Measurements from ENCODE around the gene FBXO27. TPM values are rescaled to one million over a fixed set of nuclear protein-coding genes. Genes with fewer than 3 reads are reported as not detected.

The FBXO27 gene
- total RNA-seq, 1 donor from 2014 or later, result 20.9 TPM

DNA sequence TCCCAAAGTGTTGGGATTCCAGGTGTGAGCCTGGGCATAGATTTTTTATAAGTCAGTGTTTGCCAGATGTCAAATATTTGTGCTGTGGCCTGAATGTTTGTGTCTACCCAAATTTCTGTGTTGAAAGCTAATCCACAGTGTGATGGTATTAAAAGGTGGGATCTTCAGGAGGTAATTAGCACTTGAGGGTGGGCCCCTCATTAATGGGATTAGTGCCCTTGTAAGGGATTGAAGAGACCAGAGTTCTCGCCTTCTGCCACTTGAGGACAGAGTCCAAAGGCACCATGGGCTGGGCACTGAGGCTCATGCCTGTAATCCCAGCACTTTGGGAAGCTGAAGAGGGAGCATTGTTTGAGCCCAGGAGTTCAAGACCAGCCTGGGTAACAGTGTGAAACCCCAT, 47.1 kb downstream of the FBXO27 start:
- no peaks in the 10 kb centered on the region for H3K4me1 ChIP-seq
- no peak overlapping the region for H3K27ac ChIP-seq (replicated peaks)
- H3K36me3 ChIP-seq, result no peaks in the 10 kb centered on the region
- H3K27me3 ChIP-seq (ENCODE audit: low read depth), result peaks cover 43% of the 10 kb centered on the region
- DNase-seq, result no peak
- H3K4me3 ChIP-seq, result no peak overlapping the region
- TF ChIP-seq CTCF (IDR thresholded peaks at IDR 0.05; ENCODE audit: borderline replicate concordance), result no peak
- H3K9me3 ChIP-seq (replicated peaks), result peaks cover 23% of the 10 kb centered on the region
- intact Hi-C loops (cut with micrococcal nuclease), result no loop called here

- peaks cover 12% of the 10 kb centered on the region for H3K4me1 ChIP-seq
- no peak overlapping the region for H3K4me3 ChIP-seq
- no peaks in the 10 kb centered on the region for H3K36me3 ChIP-seq
- TF ChIP-seq CTCF (IDR thresholded peaks at IDR 0.05; ENCODE audit: borderline replicate concordance), result no peak
- intact Hi-C loops (cut with micrococcal nuclease), result no loop called here
- DNase-seq, result no peak
- H3K27ac ChIP-seq (replicated peaks), result no peak overlapping the region
- peaks cover 25% of the 10 kb centered on the region for H3K9me3 ChIP-seq (replicated peaks)
- H3K27me3 ChIP-seq (ENCODE audit: low read depth), result peaks cover 54% of the 10 kb centered on the region
Measured at GRCh38 chr19:38980583-38981374, 51.6 kb downstream of the FBXO27 start.

GRCh38 chr19:38979812-38980211, 52.5 kb downstream of the FBXO27 start:
- no peak for DNase-seq
- Histone ChIP-seq H3K9me3 (replicated peaks) (peaks cover 16% of the 10 kb centered on the region), H3K36me3 (no peaks in the 10 kb centered on the region), H3K27me3 (ENCODE audit: low read depth) (peaks cover 54% of the 10 kb centered on the region), H3K27ac (replicated peaks) (no peak overlapping the region), H3K4me1 (peaks cover 21% of the 10 kb centered on the region), H3K4me3 (no peak overlapping the region)
- no peak for TF ChIP-seq CTCF (IDR thresholded peaks at IDR 0.05; ENCODE audit: borderline replicate concordance)
- intact Hi-C loops (cut with micrococcal nuclease), result no loop called here

GRCh38 chr19:38978326-38978689, 54.0 kb downstream of the FBXO27 start:
- H3K4me1 ChIP-seq, result peaks cover 30% of the 10 kb centered on the region
- no peaks in the 10 kb centered on the region for H3K36me3 ChIP-seq
- no peak for TF ChIP-seq CTCF (IDR thresholded peaks at IDR 0.05; ENCODE audit: borderline replicate concordance)
- intact Hi-C loops (cut with micrococcal nuclease), result no loop called here
- no peak overlapping the region for H3K27ac ChIP-seq (replicated peaks)
- no peak overlapping the region for H3K4me3 ChIP-seq
- H3K9me3 ChIP-seq (replicated peaks), result peaks cover 14% of the 10 kb centered on the region
- peaks cover 61% of the 10 kb centered on the region for H3K27me3 ChIP-seq (ENCODE audit: low read depth)
- no peak for DNase-seq

GRCh38 chr19:38977445-38978325, 54.7 kb downstream of the FBXO27 start:
- intact Hi-C loops (cut with micrococcal nuclease), result no loop called here

More at GRCh38 chr19:38977445-38978325, 54.7 kb downstream of the FBXO27 start:
- Histone ChIP-seq H3K36me3 (no peaks in the 10 kb centered on the region), H3K4me1 (peaks cover 30% of the 10 kb centered on the region), H3K27me3 (ENCODE audit: low read depth) (peaks cover 61% of the 10 kb centered on the region), H3K4me3 (no peak overlapping the region), H3K9me3 (replicated peaks) (peaks cover 14% of the 10 kb centered on the region), H3K27ac (replicated peaks) (no peak overlapping the region)
- no peak for DNase-seq
- TF ChIP-seq CTCF (IDR thresholded peaks at IDR 0.05; ENCODE audit: borderline replicate concordance), result no peak
